Small intestine (tissue), 7 donors: ENCODE data around the gene FCRL4. TPM values are rescaled to one million over a fixed set of nuclear protein-coding genes. Genes with fewer than 3 reads are reported as not detected.

Experiments
- DNase-seq, 2 donors: peaks; one replicate each; pipeline versions ENCODE4 v3.0.0 to v3.0.0-alpha.2; 2013
- FAIRE-seq: peaks from 2 replicates; lab custom pipeline; 2012; peaks lifted over from hg19 to GRCh38; lab: Jason Lieb, UNC
- H3K27ac ChIP-seq, 3 donors: one replicate each; pipeline ENCODE4 v1.5.1; 2013; ENCODE audit warnings: low read length in 2 of 3, mild to moderate bottlenecking in 2 of 3, control low read depth in 1 of 3, inconsistent platforms in 1 of 3, low read depth in 1 of 3, moderate library complexity in 1 of 3
- H3K27me3 ChIP-seq, 3 donors: one replicate each; pipeline ENCODE4 v1.6.1; 2013; ENCODE audit warnings: low read length in 3 of 3, inconsistent platforms in 1 of 3; ENCODE audit not compliant: control insufficient read depth in 3 of 3, insufficient read depth in 3 of 3
- H3K36me3 ChIP-seq, 3 donors: one replicate each; pipeline ENCODE4 v1.6.1; 2013; ENCODE audit warnings: low read length in 3 of 3, inconsistent platforms in 1 of 3, low read depth in 1 of 3, mild to moderate bottlenecking in 1 of 3, moderate library complexity in 1 of 3; ENCODE audit not compliant: control insufficient read depth in 3 of 3, insufficient read depth in 2 of 3
- H3K4me1 ChIP-seq, 3 donors: one replicate each; pipeline ENCODE4 v1.6.1; 2013; ENCODE audit warnings: low read length in 2 of 3, inconsistent platforms in 1 of 3, low read depth in 1 of 3, mild to moderate bottlenecking in 1 of 3, moderate library complexity in 1 of 3; ENCODE audit not compliant: control insufficient read depth in 3 of 3, insufficient read depth in 2 of 3
- H3K4me3 ChIP-seq, 3 donors: one replicate each; pipeline ENCODE4 v1.5.1; 2013; ENCODE audit warnings: low read length in 3 of 3, control low read depth in 1 of 3, inconsistent platforms in 1 of 3, low read depth in 1 of 3, mild to moderate bottlenecking in 1 of 3, moderate library complexity in 1 of 3
- H3K9me3 ChIP-seq, 2 donors: one replicate each; pipeline ENCODE4 v1.6.1; 2013; ENCODE audit warnings: low read depth in 1 of 2, low read length in 1 of 2; ENCODE audit not compliant: control insufficient read depth in 2 of 2, insufficient read depth in 1 of 2
- WGBS, 3 donors: extraction: QIAGEN DNeasy Blood & Tissue Kit; methylation state at CpG; one replicate each; pipeline ENCODE4 v1.1.7; 2013; 5-methylcytosine and 5-hydroxymethylcytosine counted together
- polyA plus RNA-seq, 4 donors: library from polyadenylated mRNA; stranded (reverse) in 3 of 4; unstranded in 1 of 4; fragments of 200-250 nt in 3 of 4; fragments of 120-200 nt in 1 of 4; gene quantifications; one replicate each; pipeline versions ENCODE4 v1.2.1 to v1.2.3, GENCODE V29; 2013
- donor health status: healthy with polysubstance abuse.
- donor health status: control.
- donor health status: control.
- donor health status: Bipolar disorder and iron deficiency.
- donor health status: healthy.

FCRL4 gene
- polyA plus RNA-seq, 4 donors = 0.09 to 0.21 TPM; not detected in 2

- H3K4me1 ChIP-seq = no peaks in the 10 kb centered on the region
- H3K27me3 ChIP-seq = peaks cover 0 to 10% (median 2%) of the 10 kb centered on the region in 3 donors
- 44 to 59% (median 47%) methylated on average over 3 of the region's 3 CpGs for WGBS, 3 donors
- DNase-seq (no peak), FAIRE-seq (no peak)
- H3K4me3 ChIP-seq = no peak overlapping the region
- no peak overlapping the region for H3K27ac ChIP-seq
- H3K36me3 ChIP-seq = no peaks in the 10 kb centered on the region
- no peaks in the 10 kb centered on the region for H3K9me3 ChIP-seq
These were observed 20.3 kb upstream of the FCRL4 start for GRCh38 chr1:157618190-157618589.

GRCh38 chr1:157600236-157600635, 2.4 kb upstream of the FCRL4 start:
- 67 to 86% (median 74%) methylated on average over 1 of the region's 1 CpG for WGBS, 3 donors
- H3K36me3 ChIP-seq = no peaks in the 10 kb centered on the region
- no peak overlapping the region for H3K4me3 ChIP-seq
- no peaks in the 10 kb centered on the region for H3K9me3 ChIP-seq
- FAIRE-seq = peak; percentile 15
- H3K27ac ChIP-seq = no peak overlapping the region
- no peaks in the 10 kb centered on the region for H3K4me1 ChIP-seq
- no peak for DNase-seq
- peaks cover 0 to 3% (median 2%) of the 10 kb centered on the region in 3 donors for H3K27me3 ChIP-seq

GRCh38 chr1:157596384-157596783, 1.5 kb downstream of the FCRL4 start:
- FAIRE-seq (no peak), DNase-seq (no peak)
- H3K9me3 ChIP-seq = no peaks in the 10 kb centered on the region
- peaks cover 0 to 3% (median 2%) of the 10 kb centered on the region in 3 donors for H3K27me3 ChIP-seq
- no peaks in the 10 kb centered on the region for H3K36me3 ChIP-seq
- no peak overlapping the region for H3K4me3 ChIP-seq
- WGBS, 3 donors = 74 to 88% (median 77%) methylated on average over 6 of the region's 6 CpGs
- H3K4me1 ChIP-seq = no peaks in the 10 kb centered on the region
- no peak overlapping the region for H3K27ac ChIP-seq

- H3K27ac ChIP-seq = no peak overlapping the region
- WGBS, 3 donors = 56 to 74% (median 64%) methylated on average over 2 of the region's 2 CpGs
- DNase-seq (no peak), FAIRE-seq (no peak)
- H3K36me3 ChIP-seq = no peaks in the 10 kb centered on the region
- H3K9me3 ChIP-seq = no peaks in the 10 kb centered on the region
- peaks cover 0 to 3% (median 2%) of the 10 kb centered on the region in 3 donors for H3K27me3 ChIP-seq
- no peak overlapping the region for H3K4me3 ChIP-seq
- H3K4me1 ChIP-seq = no peaks in the 10 kb centered on the region
These were observed 2.5 kb downstream of the FCRL4 start for GRCh38 chr1:157595356-157595755.

GRCh38 chr1:157585984-157586383, 11.9 kb downstream of the FCRL4 start:
- H3K9me3 ChIP-seq = peaks cover 0 to 6% of the 10 kb centered on the region in 2 donors
- 44 to 48% (median 47%) methylated on average over 4 of the region's 4 CpGs for WGBS, 3 donors
- no peaks in the 10 kb centered on the region for H3K36me3 ChIP-seq
- no peak overlapping the region for H3K4me3 ChIP-seq
- H3K27ac ChIP-seq = no peak overlapping the region
- H3K27me3 ChIP-seq = peaks cover 0 to 10% (median 2%) of the 10 kb centered on the region in 3 donors
- no peaks in the 10 kb centered on the region for H3K4me1 ChIP-seq
- DNase-seq = peak; percentile 6 to 17
- FAIRE-seq = no peak

GRCh38 chr1:157584503-157584902, 13.4 kb downstream of the FCRL4 start:
- Histone ChIP-seq H3K9me3 (peaks cover 0 to 6% of the 10 kb centered on the region in 2 donors), H3K4me1 (no peaks in the 10 kb centered on the region), H3K27me3 (peaks cover 0 to 10% (median 2%) of the 10 kb centered on the region in 3 donors), H3K27ac (no peak overlapping the region), H3K4me3 (no peak overlapping the region), H3K36me3 (no peaks in the 10 kb centered on the region)
- WGBS, 3 donors = 80 to 88% (median 82%) methylated on average over 3 of the region's 3 CpGs
- no peak for DNase-seq
- no peak for FAIRE-seq

- DNase-seq (no peak), FAIRE-seq (no peak)
- Histone ChIP-seq H3K9me3 (peaks cover 0 to 6% of the 10 kb centered on the region in 2 donors), H3K4me1 (no peaks in the 10 kb centered on the region), H3K27ac (no peak overlapping the region), H3K27me3 (peaks cover 0 to 5% (median 0%) of the 10 kb centered on the region in 3 donors), H3K36me3 (no peaks in the 10 kb centered on the region), H3K4me3 (no peak overlapping the region)
- 76 to 94% (median 86%) methylated on average over 1 of the region's 1 CpG for WGBS, 3 donors
These were observed 17.1 kb downstream of the FCRL4 start for GRCh38 chr1:157580828-157581210.

GRCh38 chr1:157580179-157580827, 17.6 kb downstream of the FCRL4 start:
- DNase-seq = peak; percentile 79 to 81
- FAIRE-seq = no peak
- Histone ChIP-seq H3K27me3 (peaks cover 0 to 5% (median 0%) of the 10 kb centered on the region in 3 donors), H3K4me3 (no peak overlapping the region), H3K9me3 (peaks cover 0 to 6% of the 10 kb centered on the region in 2 donors), H3K36me3 (no peaks in the 10 kb centered on the region), H3K27ac (no peak overlapping the region), H3K4me1 (no peaks in the 10 kb centered on the region)
- 10 to 13% (median 11%) methylated on average over 4 of the region's 4 CpGs for WGBS, 3 donors
